ACHN (cell line): ENCODE measurements around the gene KIF26A.

Experiments used
- DNase-seq: peaks from one replicate; pipeline ENCODE4 v3.0.0-alpha.2; 2015
- in situ Hi-C: cut with HindIII; loops from 2 replicates; pipeline ENCODE4 v1.10.0; 2017; ENCODE audit warnings: low sequenced_read_pairs, low pct_ligation_motif_present, low pct_unique_long_range_greater_than_20kb

KIF26A gene

GRCh38 chr14:104100171-104101085 lies 38.0 kb upstream of the KIF26A start:
- in situ Hi-C loops: no loop called here
- DNase-seq: no peak

- no peak for DNase-seq
- in situ Hi-C loops: no loop called here
These were observed 37.2 kb upstream of the KIF26A start for GRCh38 chr14:104101086-104101621.

- no peak for DNase-seq
- in situ Hi-C loops: no loop called here
These were observed 36.6 kb upstream of the KIF26A start for GRCh38 chr14:104101651-104102281.

GRCh38 chr14:104102282-104102914 lies 36.0 kb upstream of the KIF26A start:
- in situ Hi-C loops: no loop called here
- DNase-seq: no peak

GRCh38 chr14:104103061-104103445 lies 35.3 kb upstream of the KIF26A start:
- in situ Hi-C loops: no loop called here
- DNase-seq: no peak

GRCh38 chr14:104103446-104104075 lies 34.8 kb upstream of the KIF26A start:
- in situ Hi-C loops: no loop called here
- DNase-seq: no peak

GRCh38 chr14:104104076-104104901 lies 34.1 kb upstream of the KIF26A start:
- in situ Hi-C loops: no loop called here
- DNase-seq: no peak

- no peak for DNase-seq
- in situ Hi-C loops: no loop called here
These were observed 33.1 kb upstream of the KIF26A start for GRCh38 chr14:104105071-104105821.

GRCh38 chr14:104105822-104106470 lies 32.4 kb upstream of the KIF26A start:
- DNase-seq: no peak
- in situ Hi-C loops: no loop called here

GRCh38 chr14:104106471-104106991 lies 31.9 kb upstream of the KIF26A start:
- in situ Hi-C loops: no loop called here
- DNase-seq: no peak

- in situ Hi-C loops: no loop called here
- DNase-seq: no peak
These were observed 31.2 kb upstream of the KIF26A start for GRCh38 chr14:104107101-104107581.

GRCh38 chr14:104107611-104108569 lies 30.5 kb upstream of the KIF26A start:
- in situ Hi-C loops: no loop called here
- no peak for DNase-seq

GRCh38 chr14:104108570-104109541 lies 29.5 kb upstream of the KIF26A start:
- no peak for DNase-seq
- in situ Hi-C loops: no loop called here

- in situ Hi-C loops: no loop called here
- DNase-seq: no peak
These were observed 28.5 kb upstream of the KIF26A start for GRCh38 chr14:104109731-104110361.
